Measurements from ENCODE around the gene DMGDH.

DNA sequence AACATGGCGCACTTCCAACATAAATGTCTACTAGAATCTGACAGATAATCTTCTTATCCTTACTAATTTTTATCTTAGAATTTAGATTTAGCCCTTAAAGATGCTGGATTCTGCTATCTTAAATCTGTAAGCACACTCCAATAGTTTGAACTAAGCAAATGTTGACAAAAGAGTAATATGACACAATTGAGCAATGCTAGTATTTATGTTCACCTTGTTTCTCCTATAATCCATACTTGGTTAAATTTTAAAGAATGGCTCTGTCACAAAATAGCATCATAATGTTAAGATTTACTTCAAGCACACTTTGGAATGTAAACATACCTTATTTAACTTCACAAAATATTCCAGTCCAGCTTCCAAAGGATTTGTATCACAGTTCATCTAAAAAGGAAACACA lies 45.5 kb downstream of the DMGDH start:
- TF ChIP-seq, protein P1, sequence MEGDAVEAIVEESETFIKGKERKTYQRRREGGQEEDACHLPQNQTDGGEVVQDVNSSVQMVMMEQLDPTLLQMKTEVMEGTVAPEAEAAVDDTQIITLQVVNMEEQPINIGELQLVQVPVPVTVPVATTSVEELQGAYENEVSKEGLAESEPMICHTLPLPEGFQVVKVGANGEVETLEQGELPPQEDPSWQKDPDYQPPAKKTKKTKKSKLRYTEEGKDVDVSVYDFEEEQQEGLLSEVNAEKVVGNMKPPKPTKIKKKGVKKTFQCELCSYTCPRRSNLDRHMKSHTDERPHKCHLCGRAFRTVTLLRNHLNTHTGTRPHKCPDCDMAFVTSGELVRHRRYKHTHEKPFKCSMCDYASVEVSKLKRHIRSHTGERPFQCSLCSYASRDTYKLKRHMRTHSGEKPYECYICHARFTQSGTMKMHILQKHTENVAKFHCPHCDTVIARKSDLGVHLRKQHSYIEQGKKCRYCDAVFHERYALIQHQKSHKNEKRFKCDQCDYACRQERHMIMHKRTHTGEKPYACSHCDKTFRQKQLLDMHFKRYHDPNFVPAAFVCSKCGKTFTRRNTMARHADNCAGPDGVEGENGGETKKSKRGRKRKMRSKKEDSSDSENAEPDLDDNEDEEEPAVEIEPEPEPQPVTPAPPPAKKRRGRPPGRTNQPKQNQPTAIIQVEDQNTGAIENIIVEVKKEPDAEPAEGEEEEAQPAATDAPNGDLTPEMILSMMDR (IDR thresholded peaks at IDR 0.05) = no peak
- TF ChIP-seq EP300 (IDR thresholded peaks at IDR 0.05) = no peak
- no peak for TF ChIP-seq POLR2A (IDR thresholded peaks at IDR 0.05)

Measured in sigmoid colon (tissue), 4 donors.